Measurements from ENCODE around the gene RPL10.

Gene RPL10

DNA sequence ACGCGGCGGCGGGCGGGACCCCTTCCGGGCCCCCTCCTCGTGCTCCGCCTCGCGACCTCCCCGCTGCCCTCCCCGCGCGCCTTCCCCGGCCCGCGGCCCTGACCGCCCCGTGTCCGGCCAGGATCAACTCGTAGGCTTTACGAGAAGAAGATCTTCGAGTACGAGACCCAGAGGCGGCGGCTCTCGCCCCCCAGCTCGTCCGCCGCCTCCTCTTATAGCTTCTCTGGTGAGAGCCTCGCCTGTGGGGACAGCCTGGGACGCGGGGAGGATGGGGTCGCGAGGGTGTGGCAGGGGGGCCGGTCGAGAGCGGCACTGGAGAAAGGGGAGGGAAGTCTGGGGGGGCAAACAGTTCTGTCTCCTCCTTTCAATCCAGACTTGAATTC lies 18.6 kb upstream of the RPL10 start:
- DNase-seq (ENCODE audit: low read depth), result no peak
- TF ChIP-seq CTCF (conservative IDR thresholded peaks at IDR 0.05; ENCODE audit: low read depth, low read length), result no peak
- peak overlapping the region; percentile 74 for H3K4me3 ChIP-seq (ENCODE audit: low read depth, low read length)

DNA sequence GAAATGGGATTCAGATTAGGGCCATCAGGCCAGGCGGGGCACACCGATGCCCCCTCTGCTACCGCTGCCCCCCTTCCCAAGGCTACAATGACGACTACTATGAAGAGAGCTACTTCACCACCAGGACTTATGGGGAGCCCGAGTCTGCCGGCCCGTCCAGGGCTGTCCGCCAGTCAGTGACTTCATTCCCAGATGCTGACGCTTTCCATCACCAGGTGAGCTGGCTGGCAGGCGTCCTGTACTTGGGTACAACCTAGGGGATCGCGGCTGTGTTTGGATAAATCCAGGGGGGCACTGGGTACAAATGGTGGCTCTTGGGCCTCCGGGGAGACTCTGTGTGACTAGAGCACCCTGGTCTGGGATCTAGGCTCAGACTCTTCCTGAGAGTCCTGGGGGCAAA lies 18.0 kb upstream of the RPL10 start:
- H3K4me3 ChIP-seq (ENCODE audit: low read depth, low read length), result peak overlapping the region; percentile 74
- no peak for TF ChIP-seq CTCF (conservative IDR thresholded peaks at IDR 0.05; ENCODE audit: low read depth, low read length)
- no peak for DNase-seq (ENCODE audit: low read depth)

- no peak overlapping the region for H3K4me3 ChIP-seq (ENCODE audit: low read depth, low read length)
- TF ChIP-seq CTCF (conservative IDR thresholded peaks at IDR 0.05; ENCODE audit: low read depth, low read length), result no peak
- no peak for DNase-seq (ENCODE audit: low read depth)
Measured at GRCh38 chrX:154380787-154381186, 17.4 kb upstream of the RPL10 start.

DNA sequence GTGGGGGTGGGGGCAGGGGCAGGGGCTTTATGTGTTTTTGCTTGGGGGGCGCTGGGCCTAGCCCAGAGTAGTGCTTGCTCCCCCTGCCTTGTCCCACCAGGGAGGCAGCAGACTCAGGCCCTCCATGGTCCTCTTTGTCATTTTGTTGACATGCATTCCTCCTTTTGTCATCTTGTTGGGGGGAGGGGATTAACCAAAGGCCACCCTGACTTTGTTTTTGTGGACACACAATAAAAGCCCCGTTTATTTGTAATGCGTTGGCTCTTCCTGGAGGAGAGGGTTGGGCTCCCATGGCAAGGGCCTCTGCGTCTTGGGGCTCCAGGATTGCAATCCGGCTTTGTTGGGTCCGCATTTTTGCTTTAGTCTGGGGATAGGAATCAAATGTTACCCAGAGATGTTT lies 16.9 kb upstream of the RPL10 start:
- TF ChIP-seq CTCF (conservative IDR thresholded peaks at IDR 0.05; ENCODE audit: low read depth, low read length), result no peak
- DNase-seq (ENCODE audit: low read depth), result no peak
- H3K4me3 ChIP-seq (ENCODE audit: low read depth, low read length), result no peak overlapping the region

- no peak for TF ChIP-seq CTCF (conservative IDR thresholded peaks at IDR 0.05; ENCODE audit: low read depth, low read length)
- H3K4me3 ChIP-seq (ENCODE audit: low read depth, low read length), result no peak overlapping the region
- DNase-seq (ENCODE audit: low read depth), result no peak
Measured at GRCh38 chrX:154382483-154383069, 15.6 kb upstream of the RPL10 start.

DNA sequence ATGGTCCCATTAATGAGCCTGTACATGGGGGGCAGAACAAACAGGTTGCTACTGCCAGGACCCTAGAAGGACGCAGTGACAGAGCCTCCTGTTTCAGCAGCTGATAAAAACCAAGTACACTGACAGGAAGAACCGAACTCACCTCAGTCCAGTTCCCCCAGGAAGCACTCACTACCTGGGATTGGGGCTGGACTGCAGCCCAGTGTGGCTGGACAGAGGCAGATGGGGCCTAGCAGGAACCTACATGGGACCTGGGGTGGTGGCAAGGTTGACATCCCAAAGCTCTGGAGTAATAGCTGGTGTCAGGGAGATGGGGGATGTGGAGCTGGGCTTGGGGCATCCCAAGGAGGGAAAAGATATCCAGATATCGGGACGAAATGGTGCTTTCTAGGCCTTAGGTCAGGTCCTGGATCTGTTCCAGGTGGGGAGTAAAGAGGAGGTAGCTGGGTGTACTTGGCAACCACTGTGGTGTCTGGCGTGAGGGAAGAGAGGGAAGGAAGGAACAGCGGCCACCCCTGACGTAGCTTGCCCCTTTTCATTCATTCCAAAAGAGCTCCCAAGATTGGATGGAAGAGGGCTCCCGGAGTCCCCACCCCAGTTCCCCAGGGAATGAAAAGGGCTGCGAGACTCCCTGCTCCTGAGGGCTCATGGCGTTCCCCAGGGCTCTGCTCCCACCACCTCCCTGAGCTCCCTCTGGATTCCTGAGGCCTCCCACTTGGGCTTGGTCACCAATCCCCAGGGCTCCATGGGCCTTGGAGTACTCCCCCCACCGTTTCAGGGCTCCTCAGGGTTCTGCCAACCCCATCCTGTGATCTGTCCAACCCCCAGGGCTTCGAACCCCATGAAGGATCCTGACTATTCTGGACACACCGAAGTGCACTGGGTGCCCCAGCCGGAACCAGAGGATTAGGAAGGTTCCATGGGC lies 14.6 kb upstream of the RPL10 start:
- no peak for TF ChIP-seq CTCF (conservative IDR thresholded peaks at IDR 0.05; ENCODE audit: low read depth, low read length)
- DNase-seq (ENCODE audit: low read depth), result no peak
- no peak overlapping the region for H3K4me3 ChIP-seq (ENCODE audit: low read depth, low read length)

Data from choroid plexus epithelial cell (primary cell).